ENCODE measurements around the gene ATP10A. TPM values are rescaled to one million over a fixed set of nuclear protein-coding genes. Genes with fewer than 3 reads are reported as not detected.

ATP10A gene
- polyA plus RNA-seq, 1 of the 3 experiments (the other 2 are of a cell fraction): not detected

DNA sequence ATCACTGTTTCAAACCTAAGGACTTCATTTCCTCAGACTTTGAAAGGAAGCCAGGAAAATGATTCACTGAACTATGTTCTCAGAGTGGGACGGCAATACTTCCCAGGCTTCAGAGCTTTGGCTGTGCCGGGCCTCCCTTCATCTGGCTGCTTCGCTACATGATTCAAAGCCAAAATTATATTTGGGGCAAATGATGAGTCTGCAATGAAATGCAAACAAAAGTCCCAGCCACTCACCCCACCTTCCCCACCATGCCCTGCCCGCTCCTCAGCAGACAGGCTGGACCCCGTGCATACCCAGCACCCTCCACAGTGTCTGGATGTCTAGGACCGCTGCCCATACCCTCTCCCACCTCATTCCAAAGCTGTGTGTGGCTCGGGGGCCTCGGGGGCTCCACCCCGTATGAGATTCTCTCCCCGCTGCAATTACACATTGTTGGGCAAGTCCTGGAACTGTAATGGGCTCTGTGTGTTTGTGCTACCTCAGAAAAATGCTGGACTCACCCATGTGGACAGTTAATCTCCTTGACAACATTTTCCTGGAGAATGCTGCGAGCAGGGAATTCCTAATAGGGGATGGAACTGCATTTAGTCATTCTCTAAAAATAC, 32.2 kb downstream of the ATP10A start:
- Histone ChIP-seq H2AFZ (ENCODE audit: low read depth) (no peak overlapping the region), H3K4me1 (ENCODE audit: control insufficient read depth in 1 of 2, insufficient read depth in 2 of 2, low read depth in 1 of 2, low read length in 1 of 2) (no peaks in the 10 kb centered on the region), H3K9me3 (no peaks in the 10 kb centered on the region), H3F3A (replicated peaks; ENCODE audit: insufficient read depth) (no peaks in the 10 kb centered on the region), H3K4me3 (ENCODE audit: low read depth in 2 of 2, low read length in 1 of 2) (no peak overlapping the region), H3K9ac (no peak overlapping the region), H3K36me3 (replicated peaks in 1 of 2; ENCODE audit: control insufficient read depth in 1 of 2, insufficient read depth in 2 of 2, low read length in 1 of 2) (no peaks in the 10 kb centered on the region), H3K9me2 (no peaks in the 10 kb centered on the region), H3K4me2 (no peak overlapping the region), H3K27ac (ENCODE audit: low read depth in 2 of 2, low read length in 1 of 2) (no peak overlapping the region), H3K79me2 (ENCODE audit: insufficient read depth) (no peaks in the 10 kb centered on the region), H4K20me1 (ENCODE audit: insufficient read depth) (no peaks in the 10 kb centered on the region), H3K27me3 (ENCODE audit: insufficient read depth) (no peaks in the 10 kb centered on the region)
- ChIA-PET CTCF (no interaction called here), POLR2A (no interaction called here)
- TF ChIP-seq TEAD4 (IDR thresholded peaks at IDR 0.05; ENCODE audit: borderline replicate concordance, insufficient read depth) (no peak), NRF1 (IDR thresholded peaks at IDR 0.05; ENCODE audit: low read depth, low read length) (no peak), GABPA (IDR thresholded peaks at IDR 0.05; ENCODE audit: low read depth) (no peak), EP300 (IDR thresholded peaks at IDR 0.05; ENCODE audit: borderline replicate concordance in 1 of 2, low read depth in 1 of 2, low read length in 1 of 2) (no peak), MEF2A (IDR thresholded peaks at IDR 0.05; ENCODE audit: borderline replicate concordance, low read depth) (no peak), RXRA (IDR thresholded peaks at IDR 0.05; ENCODE audit: borderline replicate concordance, low read depth) (no peak), FOXM1 (IDR thresholded peaks at IDR 0.05; ENCODE audit: low read depth) (no peak), YY1 (IDR thresholded peaks at IDR 0.05; ENCODE audit: low read depth) (no peak), RCOR1 (IDR thresholded peaks at IDR 0.05; ENCODE audit: low read length) (no peak), JUND (IDR thresholded peaks at IDR 0.05) (no peak), MXI1 (IDR thresholded peaks at IDR 0.05; ENCODE audit: low read depth, low read length) (no peak), FOXJ3 (CRISPR knock-in tag; IDR thresholded peaks at IDR 0.05) (no peak), SIN3A (IDR thresholded peaks at IDR 0.05; ENCODE audit: borderline replicate concordance, low read depth, low read length) (no peak)
- TF ChIP-seq, protein P1, sequence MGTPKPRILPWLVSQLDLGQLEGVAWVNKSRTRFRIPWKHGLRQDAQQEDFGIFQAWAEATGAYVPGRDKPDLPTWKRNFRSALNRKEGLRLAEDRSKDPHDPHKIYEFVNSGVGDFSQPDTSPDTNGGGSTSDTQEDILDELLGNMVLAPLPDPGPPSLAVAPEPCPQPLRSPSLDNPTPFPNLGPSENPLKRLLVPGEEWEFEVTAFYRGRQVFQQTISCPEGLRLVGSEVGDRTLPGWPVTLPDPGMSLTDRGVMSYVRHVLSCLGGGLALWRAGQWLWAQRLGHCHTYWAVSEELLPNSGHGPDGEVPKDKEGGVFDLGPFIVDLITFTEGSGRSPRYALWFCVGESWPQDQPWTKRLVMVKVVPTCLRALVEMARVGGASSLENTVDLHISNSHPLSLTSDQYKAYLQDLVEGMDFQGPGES (IDR thresholded peaks at IDR 0.05; ENCODE audit: low read depth, low read length): no peak
- TF ChIP-seq, protein P2, sequence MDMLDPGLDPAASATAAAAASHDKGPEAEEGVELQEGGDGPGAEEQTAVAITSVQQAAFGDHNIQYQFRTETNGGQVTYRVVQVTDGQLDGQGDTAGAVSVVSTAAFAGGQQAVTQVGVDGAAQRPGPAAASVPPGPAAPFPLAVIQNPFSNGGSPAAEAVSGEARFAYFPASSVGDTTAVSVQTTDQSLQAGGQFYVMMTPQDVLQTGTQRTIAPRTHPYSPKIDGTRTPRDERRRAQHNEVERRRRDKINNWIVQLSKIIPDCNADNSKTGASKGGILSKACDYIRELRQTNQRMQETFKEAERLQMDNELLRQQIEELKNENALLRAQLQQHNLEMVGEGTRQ (IDR thresholded peaks at IDR 0.05; ENCODE audit: borderline replicate concordance, low read depth, low read length): no peak
- 24% methylated on average over 11 of the region's 11 CpGs for WGBS (ENCODE audit: low lambda C conversion rate)
- DNase-seq: no peak

DNA sequence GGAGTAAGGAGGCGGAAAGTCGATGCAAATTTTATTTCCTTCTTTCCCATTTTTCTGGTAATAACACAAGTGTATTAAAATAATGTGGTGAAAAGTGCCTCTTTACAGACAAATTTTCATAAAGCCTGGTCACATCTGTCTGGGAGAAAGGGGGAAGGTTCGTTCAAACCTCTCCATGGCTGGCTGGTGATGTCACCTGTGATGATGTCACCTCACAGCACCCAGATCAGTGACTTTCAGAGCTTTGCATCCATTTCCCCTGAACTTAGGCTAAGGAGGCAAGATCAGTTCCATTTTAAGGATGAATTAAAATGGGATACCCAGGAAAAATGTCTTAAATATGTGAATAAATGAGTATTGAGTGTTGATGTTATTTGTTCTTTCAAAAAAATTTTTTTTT, 34.1 kb downstream of the ATP10A start:
- Histone ChIP-seq H3K9ac (no peak overlapping the region), H3K4me2 (no peak overlapping the region), H3K79me2 (ENCODE audit: insufficient read depth) (no peaks in the 10 kb centered on the region), H3K4me1 (ENCODE audit: control insufficient read depth in 1 of 2, insufficient read depth in 2 of 2, low read depth in 1 of 2, low read length in 1 of 2) (no peaks in the 10 kb centered on the region), H3K27me3 (ENCODE audit: insufficient read depth) (no peaks in the 10 kb centered on the region), H2AFZ (ENCODE audit: low read depth) (no peak overlapping the region), H4K20me1 (ENCODE audit: insufficient read depth) (no peaks in the 10 kb centered on the region), H3K9me2 (no peaks in the 10 kb centered on the region), H3K27ac (ENCODE audit: low read depth in 2 of 2, low read length in 1 of 2) (no peak overlapping the region), H3K9me3 (no peaks in the 10 kb centered on the region), H3K36me3 (replicated peaks in 1 of 2; ENCODE audit: control insufficient read depth in 1 of 2, insufficient read depth in 2 of 2, low read length in 1 of 2) (no peaks in the 10 kb centered on the region), H3F3A (replicated peaks; ENCODE audit: insufficient read depth) (no peaks in the 10 kb centered on the region), H3K4me3 (ENCODE audit: low read depth in 2 of 2, low read length in 1 of 2) (no peak overlapping the region)
- 57% methylated on average over 3 of the region's 3 CpGs for WGBS (ENCODE audit: low lambda C conversion rate)
- CTCF ChIA-PET: no interaction called here
- POLR2A ChIA-PET: no interaction called here
- TF ChIP-seq, protein P3, sequence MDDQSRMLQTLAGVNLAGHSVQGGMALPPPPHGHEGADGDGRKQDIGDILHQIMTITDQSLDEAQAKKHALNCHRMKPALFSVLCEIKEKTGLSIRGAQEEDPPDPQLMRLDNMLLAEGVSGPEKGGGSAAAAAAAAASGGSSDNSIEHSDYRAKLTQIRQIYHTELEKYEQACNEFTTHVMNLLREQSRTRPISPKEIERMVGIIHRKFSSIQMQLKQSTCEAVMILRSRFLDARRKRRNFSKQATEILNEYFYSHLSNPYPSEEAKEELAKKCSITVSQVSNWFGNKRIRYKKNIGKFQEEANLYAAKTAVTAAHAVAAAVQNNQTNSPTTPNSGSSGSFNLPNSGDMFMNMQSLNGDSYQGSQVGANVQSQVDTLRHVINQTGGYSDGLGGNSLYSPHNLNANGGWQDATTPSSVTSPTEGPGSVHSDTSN (IDR thresholded peaks at IDR 0.05): no peak
- TF ChIP-seq GATA2 (CRISPR knock-in tag; IDR thresholded peaks at IDR 0.05) (no peak), NFIC (IDR thresholded peaks at IDR 0.05; ENCODE audit: borderline replicate concordance) (no peak), CHD2 (IDR thresholded peaks at IDR 0.05; ENCODE audit: low read length, partially characterized antibody) (no peak)
- TF ChIP-seq, protein P4, sequence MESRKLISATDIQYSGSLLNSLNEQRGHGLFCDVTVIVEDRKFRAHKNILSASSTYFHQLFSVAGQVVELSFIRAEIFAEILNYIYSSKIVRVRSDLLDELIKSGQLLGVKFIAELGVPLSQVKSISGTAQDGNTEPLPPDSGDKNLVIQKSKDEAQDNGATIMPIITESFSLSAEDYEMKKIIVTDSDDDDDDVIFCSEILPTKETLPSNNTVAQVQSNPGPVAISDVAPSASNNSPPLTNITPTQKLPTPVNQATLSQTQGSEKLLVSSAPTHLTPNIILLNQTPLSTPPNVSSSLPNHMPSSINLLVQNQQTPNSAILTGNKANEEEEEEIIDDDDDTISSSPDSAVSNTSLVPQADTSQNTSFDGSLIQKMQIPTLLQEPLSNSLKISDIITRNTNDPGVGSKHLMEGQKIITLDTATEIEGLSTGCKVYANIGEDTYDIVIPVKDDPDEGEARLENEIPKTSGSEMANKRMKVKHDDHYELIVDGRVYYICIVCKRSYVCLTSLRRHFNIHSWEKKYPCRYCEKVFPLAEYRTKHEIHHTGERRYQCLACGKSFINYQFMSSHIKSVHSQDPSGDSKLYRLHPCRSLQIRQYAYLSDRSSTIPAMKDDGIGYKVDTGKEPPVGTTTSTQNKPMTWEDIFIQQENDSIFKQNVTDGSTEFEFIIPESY (IDR thresholded peaks at IDR 0.05; ENCODE audit: borderline replicate concordance, low read depth): no peak
- no peak for DNase-seq
